MM.1S (cell line): ENCODE results near the gene TSPAN5.

ENCODE experiments used
- DNase-seq: peaks from one replicate; pipeline ENCODE4 v3.0.0-alpha.2; 2015
- H2AFZ ChIP-seq: fragments of 300-600 bp; sonication (generic); 2 replicates; pipeline ENCODE4 v1.6.0; 2016; ENCODE audit warnings: antibody characterized with exemption, low read length
- H3F3A ChIP-seq: fragments of 300-600 bp; sonication (generic); 2 replicates; pipeline ENCODE4 v1.6.1; 2016; ENCODE audit warnings: mild to moderate bottlenecking, antibody characterized with exemption, low read length, moderate library complexity, mixed read lengths; ENCODE audit not compliant: insufficient read depth
- H3K27ac ChIP-seq: fragments of 300-600 bp; sonication (generic); 2 replicates; pipeline ENCODE4 v1.5.1; 2016; ENCODE audit warnings: mild to moderate bottlenecking, low read length
- H3K27me3 ChIP-seq: fragments of 300-600 bp; sonication (generic); replicated peaks from 2 replicates; pipeline ENCODE4 v1.6.0; 2016; ENCODE audit warnings: low read length; ENCODE audit not compliant: insufficient read depth
- H3K36me3 ChIP-seq: fragments of 300-600 bp; sonication (generic); replicated peaks from 2 replicates; pipeline ENCODE4 v1.6.1; 2016; ENCODE audit warnings: mild to moderate bottlenecking, low read length, mixed read lengths; ENCODE audit not compliant: insufficient read depth
- H3K4me1 ChIP-seq: fragments of 300-600 bp; sonication (generic); 2 replicates; pipeline ENCODE4 v1.6.1; 2016; ENCODE audit warnings: low read length, mixed read lengths
- H3K4me2 ChIP-seq: fragments of 300-600 bp; sonication (generic); 2 replicates; pipeline ENCODE4 v1.6.0; 2016; ENCODE audit warnings: low read depth, low read length
- H3K4me3 ChIP-seq: fragments of 300-600 bp; sonication (generic); 2 replicates; pipeline ENCODE4 v1.5.1; 2016; ENCODE audit warnings: low read length, mixed read lengths
- H3K79me2 ChIP-seq: fragments of 300-600 bp; sonication (generic); 2 replicates; pipeline ENCODE4 v1.6.1; 2016; ENCODE audit warnings: mixed run types, low read length, mixed read lengths
- H3K9ac ChIP-seq: fragments of 300-600 bp; sonication (generic); 2 replicates; pipeline ENCODE4 v1.6.1; 2016; ENCODE audit warnings: low read length, mixed read lengths
- H3K9me2 ChIP-seq: fragments of 300-600 bp; sonication (generic); replicated peaks from 2 replicates; pipeline ENCODE4 v1.6.1; 2016; ENCODE audit warnings: mild to moderate bottlenecking, low read length, mixed read lengths; ENCODE audit not compliant: insufficient read depth
- H3K9me3 ChIP-seq: fragments of 300-600 bp; sonication (generic); replicated peaks from 2 replicates; pipeline ENCODE4 v1.6.1; 2016; ENCODE audit warnings: mild to moderate bottlenecking, low read length, mixed read lengths; ENCODE audit not compliant: insufficient read depth
- H4K20me1 ChIP-seq: fragments of 300-600 bp; sonication (generic); 2 replicates; pipeline ENCODE4 v1.6.1; 2016; ENCODE audit warnings: mild to moderate bottlenecking, low read length, moderate library complexity, mixed read lengths; ENCODE audit not compliant: insufficient read depth
- EZH2 ChIP-seq: fragments of 300-600 bp; sonication (generic); optimal IDR thresholded peaks from 2 replicates; pipeline ENCODE3; 2017; ENCODE audit warnings: low read depth, mild to moderate bottlenecking, antibody characterized with exemption, low read length, mixed read lengths
- EZH2phosphoT487 ChIP-seq: fragments of 300-600 bp; sonication (generic); IDR thresholded peaks from 2 replicates; pipeline ENCODE4 v1.6.1; 2018; ENCODE audit warnings: antibody characterized with exemption, low read length
- TF ChIP-seq, protein P1 (sequence below): fragments of 300-600 bp; sonication (generic); IDR thresholded peaks from 2 replicates; pipeline ENCODE4 v1.5.1; 2016; ENCODE audit warnings: antibody characterized with exemption, low read length, mixed read lengths

TSPAN5 gene

DNA sequence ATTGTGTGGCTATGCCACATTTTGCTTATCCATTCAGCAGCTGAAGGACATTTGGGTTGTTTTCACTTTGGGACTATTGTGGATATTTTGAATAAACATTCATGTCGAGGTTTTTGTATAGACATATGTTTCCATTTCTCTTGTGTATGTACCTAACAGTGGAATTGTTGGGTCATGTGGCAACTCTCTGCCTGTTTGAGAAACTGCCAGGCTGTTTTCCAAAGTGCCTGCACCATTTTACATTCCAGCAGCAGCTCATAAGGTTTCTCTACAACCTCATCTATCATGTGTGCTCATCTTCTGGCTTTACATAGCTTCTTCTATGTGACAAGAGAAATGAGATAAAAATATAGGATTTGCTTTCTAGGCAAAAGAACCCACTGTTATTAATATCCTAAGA, 29.5 kb upstream of the TSPAN5 start:
- Histone ChIP-seq H3K27ac (no peak overlapping the region), H3K79me2 (no peaks in the 10 kb centered on the region), H3K4me3 (no peak overlapping the region), H4K20me1 (no peaks in the 10 kb centered on the region), H2AFZ (no peak overlapping the region), H3K27me3 (no peaks in the 10 kb centered on the region), H3K36me3 (no peaks in the 10 kb centered on the region), H3K9ac (no peak overlapping the region), H3K9me2 (no peaks in the 10 kb centered on the region), H3K4me2 (no peak overlapping the region), H3K9me3 (no peaks in the 10 kb centered on the region), H3F3A (no peaks in the 10 kb centered on the region), H3K4me1 (no peaks in the 10 kb centered on the region)
- DNase-seq, result no peak
- TF ChIP-seq, protein P1, sequence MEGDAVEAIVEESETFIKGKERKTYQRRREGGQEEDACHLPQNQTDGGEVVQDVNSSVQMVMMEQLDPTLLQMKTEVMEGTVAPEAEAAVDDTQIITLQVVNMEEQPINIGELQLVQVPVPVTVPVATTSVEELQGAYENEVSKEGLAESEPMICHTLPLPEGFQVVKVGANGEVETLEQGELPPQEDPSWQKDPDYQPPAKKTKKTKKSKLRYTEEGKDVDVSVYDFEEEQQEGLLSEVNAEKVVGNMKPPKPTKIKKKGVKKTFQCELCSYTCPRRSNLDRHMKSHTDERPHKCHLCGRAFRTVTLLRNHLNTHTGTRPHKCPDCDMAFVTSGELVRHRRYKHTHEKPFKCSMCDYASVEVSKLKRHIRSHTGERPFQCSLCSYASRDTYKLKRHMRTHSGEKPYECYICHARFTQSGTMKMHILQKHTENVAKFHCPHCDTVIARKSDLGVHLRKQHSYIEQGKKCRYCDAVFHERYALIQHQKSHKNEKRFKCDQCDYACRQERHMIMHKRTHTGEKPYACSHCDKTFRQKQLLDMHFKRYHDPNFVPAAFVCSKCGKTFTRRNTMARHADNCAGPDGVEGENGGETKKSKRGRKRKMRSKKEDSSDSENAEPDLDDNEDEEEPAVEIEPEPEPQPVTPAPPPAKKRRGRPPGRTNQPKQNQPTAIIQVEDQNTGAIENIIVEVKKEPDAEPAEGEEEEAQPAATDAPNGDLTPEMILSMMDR, result no peak
- TF ChIP-seq EZH2phosphoT487, result no peak
- TF ChIP-seq EZH2, result no peak

DNA sequence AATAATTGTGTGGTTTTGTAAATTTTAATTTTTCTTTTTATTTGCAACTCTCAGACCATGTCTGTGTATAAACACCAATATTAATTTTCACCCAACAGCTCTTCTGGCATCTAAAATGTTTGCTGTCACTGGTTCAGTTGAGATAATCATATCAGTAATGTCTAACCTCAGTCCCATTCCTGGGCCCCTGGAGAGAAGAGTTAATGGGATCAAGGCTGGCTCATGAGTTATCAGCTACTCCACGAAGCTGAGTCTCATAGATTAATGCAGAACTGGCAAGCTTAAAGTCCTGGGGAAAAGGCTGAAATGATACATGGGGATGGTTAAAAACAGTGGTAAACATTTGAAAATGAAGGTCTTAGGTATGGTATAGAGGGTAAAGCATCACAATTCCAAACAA, 28.4 kb upstream of the TSPAN5 start:
- Histone ChIP-seq H3K9me2 (no peaks in the 10 kb centered on the region), H3K4me2 (no peak overlapping the region)

DNA sequence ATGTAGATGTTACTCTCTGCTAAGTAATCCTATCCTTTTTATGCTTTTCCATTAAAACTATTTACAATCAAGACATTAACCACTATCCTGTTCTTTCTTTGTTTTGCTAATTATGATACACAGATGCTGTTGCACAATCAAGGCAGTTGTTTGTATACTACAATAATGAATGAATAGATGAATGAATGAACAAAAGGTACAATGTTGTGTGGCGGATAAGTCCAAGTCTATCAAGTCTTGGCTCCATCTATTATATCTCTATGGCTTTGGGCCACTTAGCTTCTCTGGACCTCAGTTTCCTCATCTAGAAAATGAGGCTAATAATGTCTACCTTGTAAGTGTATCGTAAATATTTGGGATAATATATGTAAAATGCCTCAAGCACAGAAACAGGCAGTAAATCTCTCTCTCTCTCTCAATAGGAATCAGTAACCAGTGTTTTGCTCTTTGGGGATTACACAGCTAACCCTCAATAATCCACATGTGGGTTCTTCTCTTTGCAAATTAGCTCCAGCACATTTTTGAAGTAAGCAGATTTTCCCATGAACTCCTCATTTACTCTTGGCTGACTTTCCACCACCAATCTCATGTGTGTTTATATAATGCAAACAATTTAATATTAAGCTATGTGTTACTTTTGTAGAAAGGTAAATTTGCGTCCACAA, 27.8 kb upstream of the TSPAN5 start:
- Histone ChIP-seq H3K79me2 (no peaks in the 10 kb centered on the region), H3K9me2 (no peaks in the 10 kb centered on the region), H2AFZ (no peak overlapping the region), H3K4me3 (no peak overlapping the region), H3K27me3 (no peaks in the 10 kb centered on the region), H3K4me1 (no peaks in the 10 kb centered on the region), H3K4me2 (no peak overlapping the region), H4K20me1 (no peaks in the 10 kb centered on the region), H3F3A (no peaks in the 10 kb centered on the region), H3K27ac (no peak overlapping the region), H3K36me3 (no peaks in the 10 kb centered on the region), H3K9ac (no peak overlapping the region), H3K9me3 (no peaks in the 10 kb centered on the region)
- TF ChIP-seq EZH2phosphoT487, result no peak
- TF ChIP-seq, protein P1, result no peak
- TF ChIP-seq EZH2, result no peak
- no peak for DNase-seq

More for the DNA sequence above, 28.4 kb upstream of the TSPAN5 start:
- Histone ChIP-seq H3K27me3 (no peaks in the 10 kb centered on the region), H3K4me1 (no peaks in the 10 kb centered on the region), H3K9ac (no peak overlapping the region), H3K4me3 (no peak overlapping the region), H4K20me1 (no peaks in the 10 kb centered on the region), H3K36me3 (no peaks in the 10 kb centered on the region), H3F3A (no peaks in the 10 kb centered on the region), H3K9me3 (no peaks in the 10 kb centered on the region), H3K27ac (no peak overlapping the region), H3K79me2 (no peaks in the 10 kb centered on the region), H2AFZ (no peak overlapping the region)
- DNase-seq, result no peak
- TF ChIP-seq EZH2phosphoT487 (no peak), EZH2 (no peak)
- TF ChIP-seq, protein P1, result no peak
